Activated CD8-positive, alpha-beta memory T cell treated with anti-CD3 and anti-CD28 coated beads, Interleukin-2, amount 50 U/mL, for 48 hours (primary cell): ENCODE measurements around the gene CHTF8.
A peak's percentile ranks its signal among the peaks of the same experiment; 100 is the strongest.
"Not testable (repeated sequence)": the region's sequence is repeated elsewhere in the genome, so short reads cannot be mapped to it uniquely, and the experiment has no call there.

ENCODE experiments used
- DNase-seq: peaks from one replicate; pipeline ENCODE4 v3.0.0-alpha.2; 2020

CHTF8 gene

DNA sequence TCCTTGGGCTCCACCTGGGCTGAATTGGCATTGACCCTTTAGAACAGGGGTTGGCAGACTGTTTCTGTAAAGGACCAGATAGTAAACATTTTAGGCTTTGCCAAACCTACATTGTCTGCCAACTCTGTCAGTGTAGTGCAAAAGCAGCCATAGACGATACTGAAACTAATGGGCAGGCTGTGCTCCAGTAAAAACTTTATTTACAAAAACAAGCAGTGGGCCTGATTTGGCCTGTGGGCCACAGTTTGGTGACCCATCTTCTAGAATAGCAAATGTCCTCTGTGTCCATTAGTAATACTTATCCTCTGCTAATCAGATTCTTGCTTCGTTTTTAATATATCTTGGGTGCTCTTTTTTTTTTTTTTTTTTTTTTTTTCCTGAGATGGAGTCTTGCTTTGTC lies 6.2 kb upstream of the CHTF8 start:
- no peak for DNase-seq

GRCh38 chr16:69133373-69133954 lies 1.1 kb upstream of the CHTF8 start:
- DNase-seq = no peak

- DNase-seq = peak; percentile 86
Observed at GRCh38 chr16:69131839-69132423, 457 bp downstream of the CHTF8 start.

DNA sequence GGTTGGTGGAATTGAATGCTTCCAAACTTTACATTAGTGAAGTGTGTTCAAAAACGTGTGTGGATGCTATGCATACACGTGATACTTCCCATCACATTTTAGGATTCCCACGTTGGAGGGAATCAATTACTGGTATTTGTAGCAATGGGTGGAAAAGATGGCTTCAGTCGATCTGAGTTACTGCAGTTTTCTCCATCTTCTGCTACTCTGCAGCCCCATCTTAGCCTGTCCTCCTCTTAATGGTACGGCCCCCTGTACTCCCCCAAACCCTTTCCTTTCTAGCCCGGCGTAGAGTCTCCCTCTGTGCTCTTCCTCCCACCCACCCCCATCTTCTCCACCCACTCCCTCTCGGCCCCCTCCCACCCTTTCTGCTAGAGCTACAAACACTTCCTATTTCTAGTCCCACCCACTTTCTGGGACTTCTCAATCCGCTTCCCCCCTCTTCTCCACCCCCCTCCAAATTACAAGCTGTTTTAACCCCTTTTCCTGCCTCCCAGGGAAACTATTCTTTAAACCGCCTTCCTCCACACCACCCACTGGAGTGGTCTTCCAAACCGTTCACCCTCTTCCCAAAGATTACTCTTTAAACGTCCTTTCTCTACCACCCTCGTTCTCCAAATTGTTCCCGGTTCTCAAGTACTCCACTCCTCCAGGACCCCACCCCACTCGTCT lies 1.1 kb downstream of the CHTF8 start:
- DNase-seq = no peak

DNA sequence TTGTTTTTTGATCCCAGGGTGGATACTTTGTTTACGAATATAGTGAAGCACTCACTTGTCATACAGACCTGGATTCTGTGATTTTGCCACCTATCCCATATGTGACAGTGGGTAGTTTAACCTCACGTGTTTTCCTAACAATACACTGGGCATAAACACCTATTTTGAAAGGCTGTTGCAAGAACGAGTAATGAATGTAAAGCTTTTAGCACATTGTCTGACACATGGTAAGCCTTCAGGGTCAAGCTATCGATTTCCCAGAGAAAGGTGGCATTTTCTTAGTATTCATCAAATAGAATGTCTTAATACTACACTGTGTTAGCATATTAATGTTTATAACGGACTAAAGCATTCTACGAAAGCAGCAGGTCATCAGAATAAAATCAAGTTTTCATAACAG lies 1.9 kb downstream of the CHTF8 start:
- no peak for DNase-seq

- no peak for DNase-seq
Observed at GRCh38 chr16:69127966-69128510, 4.3 kb downstream of the CHTF8 start.

GRCh38 chr16:69126801-69127200 lies 5.6 kb downstream of the CHTF8 start:
- not testable (repeated sequence) for DNase-seq

DNA sequence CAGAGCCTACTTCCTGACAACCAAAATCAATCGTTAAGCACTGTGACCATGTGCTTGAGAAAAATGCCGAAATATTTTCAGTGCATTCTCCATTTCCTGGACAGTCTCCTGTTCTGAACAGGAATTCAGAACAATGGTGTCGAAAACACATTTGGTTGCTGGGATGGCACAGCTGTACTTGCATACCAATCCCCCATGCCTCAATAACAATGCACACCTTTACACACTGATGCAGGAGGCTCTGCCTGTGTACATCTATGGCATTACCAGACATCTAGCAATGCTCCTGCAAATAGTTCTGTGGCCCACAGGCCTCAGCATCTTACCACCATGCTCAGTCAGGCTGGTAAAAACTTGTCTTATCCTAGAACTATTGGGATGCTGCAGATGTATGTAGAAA lies 6.2 kb downstream of the CHTF8 start:
- DNase-seq = no peak

- DNase-seq = not testable (repeated sequence)
Observed at GRCh38 chr16:69124961-69125360, 7.4 kb downstream of the CHTF8 start.

GRCh38 chr16:69124406-69124805 lies 8.0 kb downstream of the CHTF8 start:
- DNase-seq = not testable (repeated sequence)

GRCh38 chr16:69123910-69124309 lies 8.5 kb downstream of the CHTF8 start:
- DNase-seq = no peak

- no peak for DNase-seq
Observed at GRCh38 chr16:69120096-69120664, 12.2 kb downstream of the CHTF8 start.

DNA sequence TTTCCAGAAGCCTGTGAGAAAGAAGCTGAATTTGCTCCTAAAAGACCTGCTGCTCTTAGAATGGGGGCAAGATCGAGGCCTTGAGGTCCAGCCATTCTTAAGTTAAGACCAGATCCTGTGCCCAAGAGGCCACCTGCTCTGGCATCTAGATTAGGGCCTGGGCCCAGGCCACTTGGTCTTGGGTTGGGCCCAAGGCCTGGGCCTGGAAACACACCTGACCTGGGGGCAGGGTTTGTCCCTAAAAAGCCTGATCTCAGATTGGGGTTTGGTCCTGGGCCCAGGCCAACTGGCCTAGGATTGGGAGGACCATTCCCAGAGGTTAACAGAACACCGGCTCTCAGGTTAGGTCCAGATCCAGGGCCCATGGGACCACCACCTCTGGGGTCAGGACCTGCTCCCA lies 12.9 kb downstream of the CHTF8 start:
- no peak for DNase-seq

GRCh38 chr16:69118994-69119393 lies 13.4 kb downstream of the CHTF8 start:
- no peak for DNase-seq

DNA sequence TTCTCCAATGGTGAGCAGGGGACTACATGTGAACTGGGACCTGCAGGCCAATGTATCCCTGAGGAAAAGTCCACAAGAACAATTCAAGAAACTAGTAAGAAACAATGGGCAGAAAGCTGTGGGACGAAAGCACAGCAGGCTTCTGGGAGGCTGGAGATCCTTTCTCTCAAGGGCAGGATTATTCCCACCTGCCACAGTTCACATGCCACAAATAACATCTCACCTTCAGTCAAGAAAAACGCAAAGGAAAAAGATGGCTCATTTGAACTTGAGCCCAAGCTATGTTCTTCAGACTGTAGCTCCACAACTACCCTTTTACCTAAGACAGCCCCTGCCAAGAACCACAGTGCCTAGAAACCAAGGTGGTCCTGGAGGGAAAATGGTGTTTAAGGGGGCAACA lies 13.9 kb downstream of the CHTF8 start:
- no peak for DNase-seq

DNA sequence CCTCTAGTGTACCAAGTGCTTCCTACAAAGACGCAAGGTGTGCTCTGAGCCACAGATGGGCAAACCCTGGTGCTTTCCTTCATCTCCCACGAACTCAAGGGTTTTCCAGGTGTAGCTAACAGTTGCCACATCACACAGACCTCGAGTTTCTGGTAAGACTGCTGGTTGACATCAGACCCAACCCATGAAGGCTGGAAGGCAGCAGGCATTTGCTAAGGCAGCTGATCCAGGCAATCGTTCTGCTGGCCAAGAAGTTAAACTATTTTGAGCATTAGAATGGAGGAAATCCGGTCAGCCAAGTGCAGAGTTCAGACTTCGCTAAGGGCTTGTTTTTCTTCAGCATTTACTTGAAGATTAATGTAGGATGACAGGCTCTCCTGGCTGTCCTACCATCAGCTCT lies 15.5 kb downstream of the CHTF8 start:
- DNase-seq = no peak

DNA sequence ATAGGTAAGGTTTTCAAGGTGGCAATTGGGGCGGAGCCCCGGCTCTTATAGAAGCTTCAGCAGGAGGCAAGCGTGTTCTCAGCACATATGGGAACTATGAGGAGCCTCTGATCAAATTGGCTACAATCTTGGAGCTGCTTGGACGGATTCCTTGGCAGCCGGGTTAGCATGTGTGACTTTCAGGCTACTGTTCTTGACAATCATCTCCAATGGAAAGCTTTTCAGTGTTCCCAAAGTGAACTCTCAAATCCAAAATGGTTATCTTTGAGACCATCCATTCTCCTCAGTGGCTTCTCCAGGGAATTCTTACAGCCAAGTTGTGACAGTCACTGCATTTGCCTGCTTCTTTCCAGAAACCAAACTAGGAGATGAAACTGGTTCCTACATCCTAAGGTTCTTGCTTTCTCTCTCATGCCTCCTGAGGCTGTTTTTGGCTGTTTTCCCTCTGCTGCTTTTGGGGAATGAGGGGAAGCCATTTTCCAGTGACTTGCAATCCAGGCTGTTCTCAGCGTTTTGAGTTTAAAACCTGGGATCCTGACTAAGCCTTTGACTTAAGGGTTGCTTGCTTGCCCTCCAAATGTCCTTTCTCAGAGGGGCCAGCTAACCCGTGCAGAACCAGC lies 16.0 kb downstream of the CHTF8 start:
- DNase-seq = no peak

DNA sequence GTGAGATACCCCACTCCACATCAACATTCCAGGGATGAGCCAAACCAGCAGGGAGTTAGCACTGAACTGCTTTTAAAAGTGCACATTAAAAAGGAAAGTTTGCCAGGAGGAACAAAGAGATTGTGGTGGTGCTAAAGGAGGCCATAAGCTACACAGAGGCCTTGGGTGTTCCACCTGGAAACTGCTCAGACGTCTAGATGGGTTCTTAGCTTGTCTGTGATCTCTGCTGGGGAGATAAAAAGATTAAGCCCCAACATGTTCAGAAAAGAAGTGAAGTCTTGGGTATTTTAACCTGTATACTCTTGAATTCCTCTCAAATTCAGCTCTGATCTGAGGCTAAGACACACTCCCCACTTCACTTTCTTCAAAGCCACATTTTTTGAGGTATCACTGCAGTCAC lies 16.6 kb downstream of the CHTF8 start:
- no peak for DNase-seq

- DNase-seq = no peak
Observed at GRCh38 chr16:69115361-69115760, 17.0 kb downstream of the CHTF8 start.

DNA sequence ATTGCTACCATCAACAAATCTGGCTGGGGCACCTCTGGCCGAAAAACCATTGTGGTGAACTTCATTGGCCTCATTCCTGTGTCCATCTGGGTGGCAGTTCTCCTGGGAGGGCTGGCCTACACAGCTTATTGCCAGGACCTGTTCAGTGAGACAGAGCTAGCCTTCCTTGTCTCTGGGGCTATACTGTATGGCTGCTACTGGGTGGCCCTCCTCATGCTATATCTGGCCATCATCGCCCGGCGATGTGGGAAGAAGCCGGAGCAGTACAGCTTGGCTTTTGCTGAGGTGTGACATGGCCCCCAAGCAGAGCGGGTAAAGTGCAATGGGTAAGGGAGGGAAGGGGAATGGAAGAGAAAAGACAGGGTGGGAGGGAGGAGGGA lies 17.4 kb downstream of the CHTF8 start:
- DNase-seq = no peak

GRCh38 chr16:69114346-69114975 lies 17.9 kb downstream of the CHTF8 start:
- no peak for DNase-seq

- no peak for DNase-seq
Observed at GRCh38 chr16:69113216-69113615, 19.2 kb downstream of the CHTF8 start.
